Hematopoietic multipotent progenitor cell treated with erythropoietin and hydrocortisone succinate and interleukin-3 and kit ligand, for 17 days (in vitro differentiated cells): ENCODE results near the gene ADCY1.
"Not testable (repeated sequence)": the region's sequence is repeated elsewhere in the genome, so short reads cannot be mapped to it uniquely, and the experiment has no call there.

Experiments used
- DNase-seq: peaks from one replicate; pipeline ENCODE4 v3.0.0-alpha.2; 2015; ENCODE audit warnings: low spot score

ADCY1 gene

GRCh38 chr7:45573661-45574415, at the start of gene ADCY1:
Gene ADCY1, plus strand, starts transcription at chr7:45574368. Its CDS starts 176 bp downstream, at chr7:45574544.
- no peak for DNase-seq

DNA sequence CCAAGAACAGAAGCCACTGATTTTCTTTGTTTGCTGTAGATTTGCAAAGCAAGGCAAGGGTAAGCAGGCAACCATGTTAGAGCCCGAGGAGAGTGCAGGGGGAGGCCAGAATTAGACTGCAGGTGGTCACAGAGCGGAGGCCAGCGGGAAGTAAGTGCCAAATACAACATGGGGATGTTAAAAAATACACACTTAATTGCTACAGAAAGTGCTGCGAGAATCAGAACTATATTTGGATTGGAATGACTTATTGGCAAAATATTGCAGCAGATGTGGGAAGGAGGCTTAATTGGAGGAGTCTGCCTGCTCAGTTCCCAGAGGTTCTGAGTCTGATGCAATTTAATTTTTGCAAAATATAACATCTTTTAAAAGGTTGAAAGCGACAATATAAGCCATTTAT, 49.7 kb upstream of the ADCY1 start:
- DNase-seq = no peak

DNA sequence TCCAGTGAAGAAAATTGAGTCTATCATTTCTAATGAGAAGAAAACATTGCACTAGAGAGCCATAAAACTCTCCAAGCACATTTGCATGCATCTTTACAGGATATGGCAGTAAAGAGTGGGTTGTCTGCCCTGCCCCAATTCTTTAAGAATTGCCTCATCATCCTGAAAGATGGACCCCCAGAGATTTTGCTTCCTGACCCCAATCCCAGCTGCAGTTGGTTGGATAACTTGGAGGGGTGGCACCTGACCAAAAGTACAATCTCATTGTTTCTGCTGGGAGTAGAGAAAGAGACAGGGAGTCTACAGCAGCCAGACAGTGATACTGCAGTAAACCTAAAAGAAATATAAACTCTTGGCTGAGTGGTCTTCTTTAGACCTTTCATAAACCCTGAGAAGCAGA, 49.1 kb upstream of the ADCY1 start:
- DNase-seq = no peak

DNA sequence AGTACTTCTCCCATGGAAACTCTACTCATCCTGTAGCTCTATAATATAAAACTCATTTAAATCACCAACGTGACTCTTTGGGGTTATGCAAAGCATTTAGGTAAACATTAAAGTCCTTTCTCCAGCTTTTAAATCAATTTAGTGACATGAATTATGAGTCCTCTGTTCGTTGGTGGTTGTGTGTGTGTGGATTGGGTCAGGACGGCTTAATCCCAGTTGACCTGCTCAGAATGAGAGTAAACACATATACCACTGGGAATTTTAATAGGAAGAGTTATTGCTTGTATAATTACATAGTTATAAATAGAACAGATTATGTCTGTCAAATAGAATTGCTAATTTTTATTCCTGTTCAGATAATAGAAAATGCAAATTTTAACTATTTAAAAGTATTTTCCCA, 30.7 kb upstream of the ADCY1 start:
- no peak for DNase-seq

GRCh38 chr7:45545105-45545710, 29.0 kb upstream of the ADCY1 start:
- DNase-seq = not testable (repeated sequence)

GRCh38 chr7:45548917-45549316, 25.3 kb upstream of the ADCY1 start:
- DNase-seq = not testable (repeated sequence)

DNA sequence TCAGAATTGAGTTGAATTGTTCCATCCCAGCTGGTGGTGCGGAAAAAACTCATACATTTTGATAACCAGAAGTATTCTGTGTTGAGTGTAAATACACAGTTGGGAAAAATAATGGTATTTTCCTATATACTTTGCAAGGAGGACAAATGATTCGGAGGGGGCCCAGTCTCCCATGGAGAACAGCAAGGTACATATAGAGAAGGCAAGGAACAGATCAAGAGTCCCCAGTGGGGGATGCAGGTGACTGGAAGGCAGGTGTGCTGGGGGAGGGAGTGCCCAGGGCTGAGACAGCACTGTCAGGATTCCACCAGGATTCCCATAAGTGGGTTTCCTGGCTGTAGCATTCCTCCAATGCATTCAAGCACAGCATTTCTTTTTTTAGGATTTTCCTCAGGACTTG, 10.8 kb upstream of the ADCY1 start:
- DNase-seq = no peak

GRCh38 chr7:45563941-45564461, 10.2 kb upstream of the ADCY1 start:
- DNase-seq = no peak

- no peak for DNase-seq
Measured at GRCh38 chr7:45564485-45564884, 9.7 kb upstream of the ADCY1 start.

GRCh38 chr7:45564886-45565455, 9.2 kb upstream of the ADCY1 start:
- DNase-seq = no peak

DNA sequence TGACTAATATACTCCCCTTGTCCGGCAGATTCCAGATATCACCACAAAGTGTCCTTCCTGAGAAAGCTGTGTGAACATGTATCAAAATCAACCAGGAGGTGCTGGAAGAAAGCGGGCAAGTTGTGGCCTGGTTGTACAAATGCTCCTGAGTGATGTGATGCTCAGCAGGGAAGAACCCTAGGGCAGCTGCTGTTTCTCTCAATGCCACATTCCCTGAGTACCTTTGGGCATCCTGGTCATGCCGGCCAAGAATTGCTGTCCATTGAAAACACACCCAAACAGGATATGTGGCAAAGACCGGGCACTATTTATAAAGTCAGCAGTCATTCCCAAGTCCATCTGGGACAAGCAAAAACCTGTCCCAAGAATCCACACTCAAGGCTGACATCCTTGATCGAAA, 7.8 kb upstream of the ADCY1 start:
- DNase-seq = no peak

DNA sequence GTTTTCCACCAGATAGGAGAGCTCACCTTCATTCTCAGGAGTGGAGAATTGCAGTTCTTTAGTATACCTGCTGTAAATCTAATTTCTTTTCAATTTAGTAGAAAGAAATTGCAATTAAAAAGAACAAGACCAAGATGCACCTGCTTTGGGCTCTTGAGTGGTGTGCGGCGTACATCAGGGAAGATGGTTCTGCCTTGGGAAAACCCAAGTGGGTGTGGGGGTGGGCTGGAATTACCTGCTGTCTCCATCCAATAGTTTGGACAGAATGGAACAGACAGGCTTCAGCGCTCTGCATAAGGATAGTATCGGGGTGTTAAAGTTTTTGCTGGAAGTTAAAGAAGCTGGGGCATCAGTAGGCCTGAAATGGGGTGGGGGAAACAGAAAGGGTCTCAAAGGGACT, 7.2 kb upstream of the ADCY1 start:
- DNase-seq = no peak

- DNase-seq = no peak
Measured at GRCh38 chr7:45567713-45568112, 6.5 kb upstream of the ADCY1 start.

DNA sequence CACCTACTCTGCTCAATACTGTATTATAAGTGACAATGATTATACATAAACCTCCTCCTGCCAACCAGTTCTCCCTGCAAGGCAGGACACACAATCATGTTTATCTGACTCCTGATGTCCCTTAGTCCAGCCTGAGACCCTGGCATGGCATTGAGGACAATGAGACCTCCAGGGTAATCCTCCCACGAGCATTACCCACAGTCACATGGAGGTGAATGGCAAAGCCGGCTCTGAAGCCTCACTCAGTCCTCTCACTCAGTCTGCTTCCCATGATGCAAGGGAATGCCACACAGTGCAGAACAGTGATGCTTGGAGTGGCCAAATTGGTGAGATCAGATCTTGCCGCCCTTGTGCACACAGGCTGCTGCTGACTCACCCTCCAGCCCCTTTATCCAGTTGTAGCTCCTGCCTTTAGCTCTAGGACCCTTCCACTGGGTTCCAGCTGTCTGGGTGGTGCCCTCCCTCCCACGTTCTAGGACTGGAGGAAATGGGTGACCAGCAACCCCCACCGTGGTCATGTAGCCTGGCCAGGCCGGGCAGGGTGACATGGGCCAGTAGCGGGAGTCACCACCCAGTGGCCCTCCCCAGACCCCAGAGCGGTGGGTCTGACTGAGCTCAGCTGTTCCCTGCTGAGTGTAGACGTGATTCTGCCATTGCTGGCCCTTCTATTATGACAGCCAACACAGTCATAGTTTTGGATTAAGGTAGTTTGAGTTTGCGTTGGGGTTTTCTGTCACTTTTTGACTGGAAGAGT, 5.5 kb upstream of the ADCY1 start:
- DNase-seq = no peak

DNA sequence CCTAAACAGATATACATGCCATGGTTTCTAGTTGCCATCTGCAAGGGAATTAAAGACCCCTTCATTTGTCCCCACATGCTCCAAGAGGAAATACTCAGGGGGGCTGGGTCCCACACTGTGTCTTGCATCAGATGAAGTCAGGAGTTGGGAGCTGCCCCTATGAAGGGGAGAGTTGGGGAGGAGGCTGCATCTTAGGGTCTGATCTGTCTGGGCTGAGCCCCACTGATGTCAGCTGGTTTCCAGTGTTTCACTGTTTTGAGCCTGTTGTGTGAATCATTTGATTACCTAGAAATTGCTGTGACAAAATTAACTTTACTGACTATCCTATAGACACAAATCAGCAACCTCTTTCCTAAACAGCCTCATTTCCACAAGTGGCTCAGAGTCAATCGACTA, 4.9 kb upstream of the ADCY1 start:
- DNase-seq = no peak

- DNase-seq = no peak
Measured at GRCh38 chr7:45570797-45571196, 3.4 kb upstream of the ADCY1 start.

DNA sequence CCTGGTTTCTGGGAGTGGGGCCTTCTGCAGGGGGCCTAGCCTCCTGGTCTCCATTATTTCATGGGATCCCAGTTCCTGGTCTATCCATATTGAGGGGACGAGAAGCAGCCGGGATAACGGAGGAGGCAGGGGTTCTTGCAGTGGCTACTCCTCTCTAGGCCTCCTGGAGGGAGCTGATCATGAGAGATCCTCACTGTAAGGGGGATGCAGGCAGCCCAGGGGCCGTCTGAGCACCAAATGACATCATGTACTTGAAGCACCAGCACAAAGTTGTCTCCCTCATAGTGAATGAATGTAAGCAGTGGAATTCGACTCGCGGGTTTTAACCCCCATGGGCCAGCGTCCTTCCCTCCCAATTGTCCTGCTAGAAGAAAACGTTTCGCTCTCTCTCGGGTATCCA, 964 bp upstream of the ADCY1 start:
- no peak for DNase-seq

DNA sequence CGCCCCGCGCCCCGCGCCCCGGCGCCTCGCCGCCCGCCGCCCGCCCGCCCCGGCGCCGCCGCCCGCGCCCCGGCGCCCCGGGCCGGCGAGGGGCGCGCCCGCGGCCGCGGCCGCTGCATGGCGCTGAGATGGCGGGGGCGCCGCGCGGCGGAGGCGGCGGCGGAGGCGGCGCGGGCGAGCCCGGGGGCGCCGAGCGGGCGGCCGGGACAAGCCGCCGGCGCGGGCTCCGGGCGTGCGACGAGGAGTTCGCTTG, 174 bp downstream of the ADCY1 start:
- DNase-seq = no peak

GRCh38 chr7:45574669-45575500, 717 bp downstream of the ADCY1 start:
- no peak for DNase-seq

- no peak for DNase-seq
Measured at GRCh38 chr7:45575501-45576248, 1.5 kb downstream of the ADCY1 start.

DNA sequence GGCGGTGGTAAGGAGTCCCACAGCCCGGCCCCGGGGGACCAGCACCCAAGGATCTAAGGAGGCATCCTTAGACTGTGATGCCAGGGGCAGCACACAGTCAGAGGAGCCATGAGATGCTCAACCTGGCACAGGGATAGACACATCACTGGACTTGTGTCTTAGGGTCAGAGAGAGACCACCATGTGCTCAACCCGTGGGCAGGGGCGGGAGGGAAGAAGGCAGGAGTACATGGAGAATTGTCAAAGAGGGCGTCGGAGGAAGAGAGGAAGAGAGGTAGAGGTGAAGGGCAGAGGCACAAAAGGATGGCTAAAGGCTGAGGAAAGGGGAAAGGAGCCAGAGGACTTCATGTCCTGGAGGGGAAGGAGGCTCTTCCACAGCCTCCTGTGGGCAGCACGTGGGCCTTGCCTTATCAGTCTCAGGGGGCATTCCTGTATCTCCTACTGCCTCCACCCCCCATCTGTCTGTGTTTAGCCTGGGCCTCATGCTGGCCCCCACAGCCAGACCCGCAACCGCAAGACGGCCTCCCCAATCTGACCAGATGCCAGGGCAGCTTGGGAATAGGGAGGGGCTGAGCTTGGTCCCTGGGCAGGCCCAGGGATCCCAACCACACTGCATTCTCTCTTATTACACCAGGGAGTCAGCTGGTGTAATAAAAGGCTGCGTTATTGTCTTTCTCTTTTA, 2.2 kb downstream of the ADCY1 start:
- DNase-seq = no peak
